GM18526 (cell line): ENCODE measurements around the gene GRAMD2A.

Experiments used
- POLR2A ChIP-seq: IDR thresholded peaks from 3 replicates; pipeline ENCODE4 v1.6.1; 2011; ENCODE audit not compliant: insufficient read length; ENCODE audit errors: extremely low read depth

GRAMD2A gene

DNA sequence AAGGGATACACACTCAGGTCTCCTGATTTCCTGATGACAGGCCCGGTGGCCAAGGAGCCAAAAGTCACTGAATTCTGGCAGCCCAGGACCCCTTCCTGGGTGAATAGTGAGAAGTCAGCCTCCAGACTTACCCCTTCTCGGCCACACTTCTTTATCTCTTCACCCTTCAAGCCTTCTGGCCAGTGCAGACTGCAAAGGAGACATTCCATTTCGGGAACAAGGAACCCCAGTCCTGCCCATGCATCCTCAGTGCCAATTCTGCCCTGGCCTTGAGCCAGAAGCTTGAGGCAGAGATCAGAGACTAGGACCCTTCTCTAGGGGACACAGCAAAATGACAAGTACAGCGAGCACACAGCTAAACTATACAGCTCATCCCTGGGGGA is 28.8 kb downstream of the GRAMD2A start:
- no peak for TF ChIP-seq POLR2A

- TF ChIP-seq POLR2A = no peak
Measured at GRCh38 chr15:72168131-72168807, 29.3 kb downstream of the GRAMD2A start.

DNA sequence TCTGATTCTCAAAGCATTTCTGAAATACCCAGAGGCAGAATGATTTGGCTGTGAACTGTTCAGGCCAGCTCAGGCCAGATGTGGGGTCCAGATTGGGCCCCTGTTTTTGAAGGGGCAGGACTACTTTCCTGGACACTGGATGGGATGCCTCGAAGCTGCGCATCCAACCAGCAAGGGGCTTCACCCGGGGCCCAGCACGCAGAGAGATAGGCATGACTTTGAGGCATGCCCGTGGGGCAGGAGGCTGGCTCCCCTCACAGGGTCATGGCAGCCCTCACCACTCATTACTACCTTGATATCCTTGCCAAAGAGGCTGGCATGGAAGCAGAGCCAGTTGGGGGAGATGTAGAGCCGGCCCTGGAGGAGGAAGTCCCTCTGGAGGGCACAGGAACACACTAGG is 30.1 kb downstream of the GRAMD2A start:
- TF ChIP-seq POLR2A = no peak

GRCh38 chr15:72166716-72167417 is 30.7 kb downstream of the GRAMD2A start:
- no peak for TF ChIP-seq POLR2A

- TF ChIP-seq POLR2A = no peak
Measured at GRCh38 chr15:72163719-72164118, 33.9 kb downstream of the GRAMD2A start.

GRCh38 chr15:72162569-72162968 is 35.0 kb downstream of the GRAMD2A start:
- no peak for TF ChIP-seq POLR2A

DNA sequence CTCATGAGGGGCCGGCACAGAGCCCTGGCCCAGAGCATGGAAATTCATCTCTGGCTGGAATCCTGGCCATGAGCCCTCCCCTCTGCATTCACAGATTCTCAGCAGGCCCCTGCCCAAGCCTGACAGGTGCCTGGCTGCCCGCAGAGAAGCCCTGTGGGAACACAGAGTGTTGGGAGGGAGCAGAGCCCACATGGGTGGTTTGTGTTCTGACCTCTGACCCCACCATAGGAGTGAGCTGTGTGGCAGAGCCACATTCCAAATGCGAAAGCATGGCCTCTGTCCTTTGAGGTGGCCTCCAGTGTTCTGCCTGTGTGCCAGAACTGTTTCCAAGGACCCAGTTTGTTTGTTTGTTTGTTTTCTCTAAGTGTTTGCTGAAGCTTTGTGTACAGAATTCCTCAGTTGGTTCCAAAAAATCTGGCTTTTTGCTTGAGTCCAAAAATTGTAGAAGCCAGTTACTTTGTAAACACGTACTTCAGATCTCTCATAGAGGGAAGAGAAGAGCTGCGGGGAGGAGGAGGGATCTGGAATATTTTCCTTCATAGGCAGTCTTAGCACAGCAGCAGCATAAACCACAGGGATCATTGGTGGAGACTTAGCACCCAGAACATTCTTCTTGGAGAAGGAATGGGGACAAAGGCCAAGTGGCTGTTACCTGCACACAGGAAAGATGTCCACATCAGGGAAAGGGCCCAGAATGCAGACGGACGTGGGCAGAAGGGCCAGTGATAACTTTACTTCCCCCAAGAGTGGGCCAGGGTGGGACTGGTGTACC is 36.0 kb downstream of the GRAMD2A start:
- TF ChIP-seq POLR2A = no peak

- TF ChIP-seq POLR2A = no peak
Measured at GRCh38 chr15:72160696-72161245, 36.8 kb downstream of the GRAMD2A start.

GRCh38 chr15:72156928-72157327 is 40.7 kb downstream of the GRAMD2A start:
- no peak for TF ChIP-seq POLR2A

DNA sequence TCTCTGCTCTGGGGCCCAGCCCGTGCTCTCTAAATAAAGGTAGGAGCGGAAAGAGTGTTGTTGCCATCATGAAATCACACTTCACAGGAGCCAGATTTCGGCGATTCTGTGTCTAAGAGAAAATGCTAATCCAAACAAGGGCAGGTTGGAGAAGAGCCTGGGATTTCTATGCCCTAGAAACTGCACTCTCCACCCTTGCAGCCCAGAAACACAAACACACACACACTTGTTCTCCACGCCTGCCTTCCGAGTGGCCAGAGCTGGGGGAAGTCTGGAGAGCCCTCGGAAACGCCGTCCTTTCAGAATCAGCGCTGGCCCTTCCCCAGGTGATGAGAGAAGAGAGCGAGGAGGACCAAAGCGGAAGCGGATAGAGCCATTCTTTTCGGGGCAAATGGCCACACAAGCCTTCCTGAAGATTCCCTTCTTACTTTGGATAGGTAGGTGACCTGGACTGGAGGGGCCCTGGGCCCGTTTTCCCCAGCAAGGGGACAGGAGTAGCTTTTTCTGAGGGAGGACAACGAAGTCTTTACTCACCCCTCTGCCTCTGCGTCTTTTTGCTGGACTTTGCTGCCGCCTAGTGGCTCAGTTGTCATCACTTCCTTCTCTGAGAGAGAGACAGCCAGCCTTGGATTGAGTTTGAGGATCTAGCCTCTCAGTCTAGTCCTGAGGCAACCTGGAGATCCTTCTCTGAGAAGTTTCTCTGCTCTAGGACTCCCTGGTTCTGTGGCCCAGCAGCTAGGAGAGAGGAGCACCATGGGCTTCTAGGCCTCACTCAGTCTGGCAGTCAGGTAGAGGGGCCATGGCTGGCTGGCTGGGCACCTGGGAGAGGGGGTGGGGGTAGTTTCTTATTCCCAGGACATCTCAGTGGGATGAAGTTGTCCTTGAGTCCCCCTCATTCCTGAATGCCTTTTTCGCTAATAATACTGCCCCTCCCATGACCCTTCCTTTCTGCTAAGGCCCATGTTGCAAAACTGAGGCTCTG is 41.7 kb downstream of the GRAMD2A start:
- TF ChIP-seq POLR2A = no peak

GRCh38 chr15:72155003-72155621 is 42.5 kb downstream of the GRAMD2A start:
- no peak for TF ChIP-seq POLR2A

DNA sequence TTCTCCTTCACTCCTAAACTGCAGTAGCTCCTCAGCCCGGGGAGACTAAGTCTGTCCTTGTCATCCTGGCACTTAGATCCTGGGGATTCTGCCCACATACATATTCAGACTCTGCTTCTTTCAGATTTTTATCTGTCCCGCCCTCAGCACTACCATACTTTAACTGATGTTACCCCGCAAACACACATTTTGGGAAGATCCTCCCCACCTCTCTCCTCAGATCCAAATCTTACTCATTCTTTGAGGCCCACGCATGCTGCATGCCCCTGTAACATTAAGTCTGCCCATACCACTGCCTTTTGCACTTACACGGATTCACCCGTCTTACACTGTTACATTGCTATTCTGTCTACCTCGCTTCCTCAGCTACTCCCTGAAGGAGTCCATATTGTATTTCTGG is 43.3 kb downstream of the GRAMD2A start:
- no peak for TF ChIP-seq POLR2A

GRCh38 chr15:72153269-72154000 is 44.2 kb downstream of the GRAMD2A start:
- TF ChIP-seq POLR2A = no peak

DNA sequence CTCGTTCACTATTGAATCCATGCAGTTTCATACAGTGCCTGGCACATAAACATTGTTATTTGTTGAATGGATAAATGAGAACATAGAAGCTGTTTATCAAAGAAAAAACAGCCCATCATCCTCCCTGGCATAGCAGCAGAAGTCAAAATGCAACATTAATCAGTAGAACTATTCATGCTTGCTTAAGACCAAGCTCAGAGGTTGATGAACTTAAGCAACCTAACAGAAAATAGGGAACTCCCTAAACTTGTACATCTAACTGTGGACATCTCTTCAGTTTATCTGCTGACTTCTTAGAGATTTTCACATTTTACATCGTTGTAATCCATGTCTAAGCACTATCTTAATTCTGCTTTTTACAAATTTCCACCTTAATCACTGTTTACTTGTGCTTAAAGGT is 50.2 kb downstream of the GRAMD2A start:
- no peak for TF ChIP-seq POLR2A
